Posterior cingulate gyrus (tissue), 11 donors: ENCODE results near the gene PACSIN2.
"Not testable (repeated sequence)": the region's sequence is repeated elsewhere in the genome, so short reads cannot be mapped to it uniquely, and the experiment has no call there.

Experiments used
- DNase-seq, 10 donors: peaks; one replicate each; pipeline versions ENCODE4 v3.0.0 to v3.0.0-alpha.2; 2020 to 2021; ENCODE audit warnings: mixed read lengths in 3 of 10
- intact Hi-C: fragments of 100-400 bp; cut with DNase I; formaldehyde crosslinking; loops from one replicate; pipeline ENCODE4 v1.15.1; 2023

Gene PACSIN2

DNA sequence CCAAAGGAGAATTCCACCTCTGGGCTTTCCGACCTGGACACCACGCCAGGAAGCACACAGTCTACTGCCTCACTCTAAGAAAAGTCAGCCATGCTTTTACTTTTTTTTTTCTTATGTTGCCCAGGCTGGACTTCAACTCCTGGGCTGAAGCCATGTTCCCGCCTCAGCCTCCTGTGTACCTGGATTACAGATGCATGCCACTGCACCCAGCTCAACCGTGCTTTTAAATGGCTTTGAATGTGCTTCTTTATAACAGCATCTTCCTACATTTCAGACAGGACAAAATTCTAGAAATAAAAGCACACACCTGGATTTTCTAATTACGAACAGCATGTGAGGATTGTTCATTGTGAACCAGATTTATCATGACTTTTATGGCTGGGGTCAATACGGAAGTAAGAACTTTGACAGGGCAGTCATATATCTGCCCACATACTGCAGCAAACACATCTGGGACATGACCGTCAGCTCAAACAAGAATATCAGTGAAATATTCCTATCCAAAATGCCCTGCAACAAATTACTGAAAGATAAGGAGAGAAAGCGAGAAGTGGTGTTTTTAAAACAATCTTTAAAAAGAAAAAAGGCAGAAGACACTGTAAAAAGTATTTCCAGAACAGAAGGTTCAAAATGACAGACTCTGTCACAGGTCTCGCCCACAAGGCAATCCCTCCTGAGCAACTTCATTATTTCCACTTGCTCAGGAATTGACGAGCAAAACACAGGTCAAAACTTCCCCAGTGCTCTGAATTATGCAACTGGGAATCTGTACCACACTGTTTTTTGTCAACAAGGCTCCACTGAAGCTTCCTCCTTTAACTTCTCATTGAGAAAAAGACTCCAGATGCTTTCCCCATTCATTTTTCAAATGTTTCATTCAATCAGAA is 42.1 kb downstream of the PACSIN2 start:
- intact Hi-C loops, result no loop called here

DNA sequence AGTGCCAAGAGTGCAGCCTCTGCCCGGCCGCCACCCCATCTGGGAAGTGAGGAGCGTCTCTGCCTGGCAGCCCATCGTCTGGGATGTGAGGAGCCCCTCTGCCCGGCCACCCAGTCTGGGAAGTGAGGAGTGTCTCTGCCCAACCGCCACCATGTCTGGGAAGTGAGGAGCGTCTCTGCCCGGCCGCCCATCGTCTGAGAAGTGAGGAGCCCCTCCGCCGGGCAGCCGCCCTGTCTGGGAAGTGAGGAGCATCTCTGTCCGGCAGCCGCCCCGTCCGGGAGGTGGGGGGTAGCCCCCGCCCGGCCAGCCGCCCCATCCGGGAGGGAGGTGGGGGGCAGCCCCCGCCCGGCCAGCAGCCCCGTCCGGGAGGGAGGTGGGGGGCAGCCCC is 43.5 kb downstream of the PACSIN2 start:
- intact Hi-C loops, DNase-seq: not testable (repeated sequence)

More for the DNA sequence above, 42.1 kb downstream of the PACSIN2 start:
- no peak for DNase-seq

DNA sequence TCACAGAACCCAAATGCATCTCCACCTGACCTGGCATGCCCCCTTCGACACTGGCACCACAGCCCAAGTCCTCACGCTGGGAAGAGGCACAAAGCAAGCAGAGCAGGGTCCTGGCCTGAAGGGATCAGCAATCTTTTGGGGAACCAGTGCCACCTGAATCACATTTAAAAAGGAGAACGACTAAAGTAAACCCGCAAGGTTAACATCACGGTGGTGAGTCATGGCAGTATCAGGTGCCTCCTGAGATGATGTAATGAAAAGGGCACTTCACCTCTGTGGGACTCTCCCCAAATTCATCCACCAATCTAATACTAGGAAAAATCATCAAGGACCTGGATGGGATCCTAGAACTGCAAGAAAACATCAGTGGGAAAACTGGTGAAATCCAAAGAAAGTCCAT is 44.9 kb downstream of the PACSIN2 start:
- intact Hi-C loops, result no loop called here
- no peak for DNase-seq

GRCh38 chr22:42969348-42969975 is 45.5 kb downstream of the PACSIN2 start:
- intact Hi-C loops, result no loop called here
- no peak for DNase-seq

DNA sequence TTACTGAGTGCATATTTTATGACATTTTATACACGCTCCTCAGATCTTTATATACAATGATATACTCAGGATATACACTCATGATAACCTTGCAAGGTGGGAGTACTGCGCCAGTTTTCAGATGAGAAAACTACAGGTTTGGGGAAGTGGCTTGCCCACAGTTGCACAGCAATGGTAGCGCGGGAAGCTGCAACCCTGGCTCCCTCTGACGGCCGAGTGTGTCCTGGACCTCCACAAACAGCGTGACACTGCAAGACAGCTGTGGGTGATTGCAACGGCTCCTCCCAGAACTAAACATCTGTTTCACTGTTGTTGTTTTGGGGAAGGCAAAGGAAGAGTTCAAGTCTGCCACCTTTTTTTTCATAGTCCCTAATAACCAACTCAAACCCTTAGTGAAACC is 47.0 kb downstream of the PACSIN2 start:
- intact Hi-C loops, result no loop called here
- DNase-seq, result peak in 3 of 10 donors; percentile 19 to 72 (median 26)

DNA sequence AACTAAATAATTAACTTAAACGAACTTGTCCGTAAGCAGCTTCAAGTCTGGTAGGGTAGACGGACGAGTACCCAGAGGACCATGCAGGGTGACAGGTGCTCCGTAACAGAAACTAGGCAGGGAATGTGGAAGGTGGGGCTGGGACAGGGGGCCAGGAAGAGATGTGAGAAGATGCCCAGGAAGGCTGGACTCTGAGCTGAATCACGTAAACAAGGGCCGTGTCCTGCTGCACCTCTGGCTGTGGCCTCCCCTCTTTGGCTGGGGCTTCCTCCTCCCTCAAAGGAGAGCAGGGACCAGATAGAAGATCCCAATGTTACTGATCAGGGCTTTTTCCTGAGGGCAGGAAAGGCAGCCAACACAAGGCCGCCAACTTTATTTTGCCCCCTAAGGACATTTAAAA is 47.9 kb downstream of the PACSIN2 start:
- intact Hi-C loops, result no loop called here
- no peak for DNase-seq

GRCh38 chr22:42966497-42966896 is 48.5 kb downstream of the PACSIN2 start:
- intact Hi-C loops, result no loop called here
- DNase-seq, result peak in 1 of 10 donors; percentile 73

DNA sequence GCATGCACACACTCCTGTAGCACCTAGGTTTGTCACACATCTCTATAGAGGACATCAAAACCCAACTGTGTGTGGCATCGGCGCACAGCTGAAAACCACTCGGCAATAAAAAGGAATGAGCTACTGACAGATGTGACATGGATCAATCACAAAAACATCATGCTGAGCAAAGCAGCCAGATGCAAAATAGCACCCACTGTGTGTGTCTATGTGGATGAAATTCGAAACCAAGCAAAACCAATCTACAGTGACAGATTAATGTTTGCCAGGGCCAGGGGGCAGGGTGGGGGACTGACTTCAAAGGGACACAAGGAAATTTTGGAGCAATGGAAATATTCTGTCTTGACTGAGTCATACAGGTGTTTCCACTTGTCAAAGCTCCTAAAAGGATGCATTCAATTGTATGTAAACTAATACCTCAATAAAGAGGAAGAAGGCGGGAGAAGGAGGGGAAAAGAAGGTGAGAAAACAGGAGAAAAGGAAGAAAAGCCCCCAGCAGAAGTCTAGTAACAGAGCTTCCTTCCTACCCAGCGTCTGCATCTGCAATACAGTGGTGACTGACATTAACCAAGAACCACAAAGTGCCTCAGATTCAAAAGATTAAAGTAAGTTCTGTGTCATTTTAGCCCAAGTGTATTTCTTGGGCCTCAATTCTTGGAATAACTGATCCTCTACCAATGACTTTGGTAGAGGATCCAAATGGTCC is 49.8 kb downstream of the PACSIN2 start:
- no peak for DNase-seq
- intact Hi-C loops, result no loop called here

DNA sequence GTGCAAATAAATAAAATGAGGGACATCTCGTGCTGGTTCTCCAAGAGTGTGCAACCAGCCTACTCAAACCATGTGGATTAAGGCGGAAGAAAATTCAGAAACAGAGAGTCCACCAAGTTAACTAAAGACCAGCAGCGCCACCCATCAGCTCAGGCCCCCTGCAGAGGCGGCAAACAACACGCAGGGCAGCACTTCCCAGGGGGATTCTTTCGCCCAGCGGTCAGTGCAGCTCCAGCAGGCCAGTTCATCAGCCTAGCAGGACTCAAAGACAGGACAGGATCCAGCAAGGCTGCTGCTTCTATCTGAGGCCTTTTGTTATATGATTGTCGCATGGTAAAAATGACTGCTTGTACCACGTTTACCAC is 51.7 kb downstream of the PACSIN2 start:
- intact Hi-C loops, result no loop called here
- DNase-seq, result no peak

- intact Hi-C loops, result no loop called here
- peak in 1 of 10 donors; percentile 53 for DNase-seq
These were observed 52.4 kb downstream of the PACSIN2 start for GRCh38 chr22:42962295-42963230.

GRCh38 chr22:42961810-42962209 is 53.1 kb downstream of the PACSIN2 start:
- intact Hi-C loops, result no loop called here
- no peak for DNase-seq

DNA sequence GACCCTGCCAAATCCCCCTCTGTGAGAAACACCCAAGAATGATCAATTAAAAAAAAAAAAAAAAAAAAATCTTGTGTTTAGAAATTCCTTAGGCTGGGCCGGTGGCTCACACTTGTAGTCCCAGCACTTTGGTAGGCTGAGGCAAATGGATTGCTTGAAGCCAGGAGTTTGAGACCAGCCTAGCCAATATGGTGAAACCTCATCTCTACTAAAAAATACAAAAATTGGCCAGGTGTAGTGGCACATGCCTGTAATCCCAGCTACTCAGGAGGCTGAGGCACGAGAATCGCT is 53.6 kb downstream of the PACSIN2 start:
- DNase-seq, intact Hi-C loops: not testable (repeated sequence)

GRCh38 chr22:42960531-42961399 is 54.2 kb downstream of the PACSIN2 start:
- no peak for DNase-seq

DNA sequence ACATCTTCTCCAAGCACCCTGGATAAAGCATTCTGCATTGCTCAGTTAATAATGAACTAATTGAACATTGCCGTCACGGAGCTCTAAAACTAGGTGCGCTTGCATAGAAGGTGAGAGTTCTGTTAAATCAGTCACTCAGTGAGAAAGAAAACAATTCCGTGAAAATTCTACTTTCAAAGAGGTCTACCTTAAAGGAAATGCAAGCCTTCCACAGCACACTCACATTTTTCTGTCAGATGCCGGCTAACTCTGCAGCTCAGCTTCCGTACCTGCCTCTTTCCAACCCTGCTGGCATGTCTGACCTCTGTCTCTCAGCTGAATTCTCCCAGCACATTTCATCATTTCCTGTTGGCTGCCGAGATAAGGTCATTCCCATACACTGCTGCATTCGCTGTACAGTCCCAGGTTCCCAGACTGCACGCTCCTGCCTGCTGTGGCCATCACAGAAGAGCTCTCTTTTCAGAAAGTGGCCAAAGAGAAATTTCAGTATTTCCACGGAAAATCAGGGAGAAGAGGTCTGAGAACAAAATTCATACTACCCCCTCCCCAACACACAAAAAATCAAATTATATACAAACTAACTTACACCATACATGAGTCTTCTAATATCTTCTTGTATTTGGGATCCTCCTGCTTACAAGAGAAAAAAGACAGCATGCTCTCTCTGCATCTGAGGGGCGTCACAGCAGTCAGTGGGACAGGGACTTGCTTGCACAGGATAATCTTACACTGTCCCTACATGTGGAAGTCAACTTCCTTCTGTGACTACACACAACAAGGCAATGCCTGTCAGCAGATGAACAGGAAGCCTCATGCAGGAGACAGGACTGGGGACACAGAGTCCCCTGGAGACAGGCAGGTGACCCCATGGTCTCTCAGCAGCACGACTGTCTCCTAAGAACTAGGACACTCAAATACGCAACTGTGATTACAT is 55.1 kb downstream of the PACSIN2 start:
- no peak for DNase-seq
- intact Hi-C loops, result no loop called here

More at GRCh38 chr22:42960531-42961399, 54.2 kb downstream of the PACSIN2 start:
- intact Hi-C loops, result no loop called here

GRCh38 chr22:42958937-42959336 is 56.0 kb downstream of the PACSIN2 start:
- no peak for DNase-seq
- intact Hi-C loops, result no loop called here

DNA sequence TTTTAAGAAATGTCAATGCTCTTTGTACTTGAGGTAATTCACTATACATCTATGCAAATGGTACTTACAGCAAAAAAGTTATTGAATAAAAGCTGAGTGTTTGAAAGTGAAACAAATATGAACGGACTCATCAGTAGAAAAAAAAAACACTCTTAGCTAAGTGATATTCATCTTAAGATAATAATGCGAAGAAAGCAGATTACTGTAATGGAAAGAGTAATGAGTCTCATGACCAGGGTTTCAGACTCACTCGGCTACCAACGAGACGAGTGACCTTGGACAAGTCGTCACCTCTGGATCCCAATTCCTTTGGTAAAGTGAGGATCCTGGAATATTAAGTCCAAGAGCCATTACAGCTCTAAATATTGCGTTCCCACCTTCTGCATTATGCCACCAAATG is 57.0 kb downstream of the PACSIN2 start:
- DNase-seq, result no peak
- intact Hi-C loops, result no loop called here

- DNase-seq, result no peak
- intact Hi-C loops, result no loop called here
These were observed 57.4 kb downstream of the PACSIN2 start for GRCh38 chr22:42957544-42957943.

DNA sequence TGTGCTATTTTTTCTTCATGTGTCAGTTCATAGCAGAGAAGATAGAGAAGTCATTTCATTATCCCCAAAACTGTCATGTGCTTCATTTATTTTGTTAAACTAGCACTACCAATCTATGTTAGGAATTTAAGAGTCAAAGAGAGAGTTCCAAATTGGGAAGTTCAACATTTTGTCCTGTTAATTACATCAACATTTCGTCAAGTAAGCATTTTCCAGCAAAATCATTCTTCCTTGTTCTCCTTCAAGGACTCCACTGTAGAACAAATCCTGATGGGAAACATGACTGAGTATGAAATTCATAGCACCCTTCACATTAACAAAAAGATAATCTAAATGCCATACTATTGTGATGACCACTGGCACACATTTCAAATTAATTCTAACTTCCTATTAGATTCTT is 59.1 kb downstream of the PACSIN2 start:
- intact Hi-C loops, result no loop called here
- no peak for DNase-seq
